GM19372 (cell line): Measurements from ENCODE around the gene TMBIM6.
"Not testable (repeated sequence)": the region's sequence is repeated elsewhere in the genome, so short reads cannot be mapped to it uniquely, and the experiment has no call there.

Source experiments
- ATAC-seq: cut with Tn5 transposase; IDR thresholded peaks from one replicate; pipeline ENCODE4 v1.9.1; 2021; ENCODE audit warnings: mild to moderate bottlenecking, low read depth, moderate library complexity; ENCODE audit not compliant: unreplicated experiment

TMBIM6 gene

GRCh38 chr12:49767333-49767732 lies 26.0 kb downstream of the TMBIM6 start:
- no peak for ATAC-seq

- not testable (repeated sequence) for ATAC-seq
Observed at GRCh38 chr12:49773102-49773501, 31.7 kb downstream of the TMBIM6 start.

GRCh38 chr12:49776413-49776812 lies 35.1 kb downstream of the TMBIM6 start:
- no peak for ATAC-seq

GRCh38 chr12:49776858-49777257 lies 35.5 kb downstream of the TMBIM6 start:
- no peak for ATAC-seq

- ATAC-seq: no peak
Observed at GRCh38 chr12:49777341-49777740, 36.0 kb downstream of the TMBIM6 start.

- no peak for ATAC-seq
Observed at GRCh38 chr12:49777800-49778748, 36.7 kb downstream of the TMBIM6 start.

- ATAC-seq: no peak
Observed at GRCh38 chr12:49779581-49779980, 38.2 kb downstream of the TMBIM6 start.

- ATAC-seq: not testable (repeated sequence)
Observed at GRCh38 chr12:49780914-49781313, 39.6 kb downstream of the TMBIM6 start.

- ATAC-seq: no peak
Observed at GRCh38 chr12:49783917-49784676, 42.7 kb downstream of the TMBIM6 start.

GRCh38 chr12:49784756-49785409 lies 43.5 kb downstream of the TMBIM6 start:
- ATAC-seq: no peak

GRCh38 chr12:49787672-49788071 lies 46.3 kb downstream of the TMBIM6 start:
- ATAC-seq: no peak

- no peak for ATAC-seq
Observed at GRCh38 chr12:49789992-49790391, 48.6 kb downstream of the TMBIM6 start.

- ATAC-seq: no peak
Observed at GRCh38 chr12:49790741-49791555, 49.6 kb downstream of the TMBIM6 start.

- no peak for ATAC-seq
Observed at GRCh38 chr12:49791700-49792099, 50.3 kb downstream of the TMBIM6 start.

GRCh38 chr12:49792181-49792970 lies 51.0 kb downstream of the TMBIM6 start:
- ATAC-seq: no peak

- no peak for ATAC-seq
Observed at GRCh38 chr12:49792976-49793580, 51.7 kb downstream of the TMBIM6 start.

- no peak for ATAC-seq
Observed at GRCh38 chr12:49793620-49794019, 52.3 kb downstream of the TMBIM6 start.

- ATAC-seq: no peak
Observed at GRCh38 chr12:49794021-49794420, 52.7 kb downstream of the TMBIM6 start.
